ENCODE results near the gene C3orf52. TPM values are rescaled to one million over a fixed set of nuclear protein-coding genes. Genes with fewer than 3 reads are reported as not detected.

C3orf52 gene
- total RNA-seq, 2 donors from 2014 or later, result 8.6 to 11.0 TPM

GRCh38 chr3:112129925-112130637 lies 43.9 kb downstream of the C3orf52 start:
- Histone ChIP-seq H3K27ac (no peak overlapping the region), H3K27me3 (replicated peaks; ENCODE audit: insufficient read depth) (no peaks in the 10 kb centered on the region), H3K4me3 (no peak overlapping the region), H3K4me1 (replicated peaks) (no peaks in the 10 kb centered on the region), H3K9me3 (no peaks in the 10 kb centered on the region), H3K36me3 (no peaks in the 10 kb centered on the region)
- TF ChIP-seq POLR2AphosphoS5 (IDR thresholded peaks at IDR 0.05), result no peak
- no peak for TF ChIP-seq CTCF (IDR thresholded peaks at IDR 0.05)
- TF ChIP-seq POLR2A (IDR thresholded peaks at IDR 0.05), result no peak
- intact Hi-C loops (cut with DNase I), result no loop called here
- 97% methylated on average over 4 of the region's 4 CpGs for WGBS
- DNase-seq (ENCODE audit: low spot score), result no peak

GRCh38 chr3:112130638-112130993 lies 44.4 kb downstream of the C3orf52 start:
- H3K4me1 ChIP-seq (replicated peaks), result no peaks in the 10 kb centered on the region
- 95% methylated on average over 3 of the region's 3 CpGs for WGBS
- no peaks in the 10 kb centered on the region for H3K9me3 ChIP-seq
- no peak overlapping the region for H3K27ac ChIP-seq
- intact Hi-C loops (cut with DNase I), result no loop called here
- no peak overlapping the region for H3K4me3 ChIP-seq
- DNase-seq (ENCODE audit: low spot score), result no peak
- TF ChIP-seq POLR2AphosphoS5 (IDR thresholded peaks at IDR 0.05) (no peak), CTCF (IDR thresholded peaks at IDR 0.05) (no peak), POLR2A (IDR thresholded peaks at IDR 0.05) (no peak)
- H3K27me3 ChIP-seq (replicated peaks; ENCODE audit: insufficient read depth), result no peaks in the 10 kb centered on the region
- no peaks in the 10 kb centered on the region for H3K36me3 ChIP-seq

GRCh38 chr3:112131111-112131510 lies 44.9 kb downstream of the C3orf52 start:
- H3K27me3 ChIP-seq (replicated peaks; ENCODE audit: insufficient read depth), result no peaks in the 10 kb centered on the region
- H3K9me3 ChIP-seq, result no peaks in the 10 kb centered on the region
- intact Hi-C loops (cut with DNase I), result no loop called here
- no peak overlapping the region for H3K27ac ChIP-seq
- no peak overlapping the region for H3K4me3 ChIP-seq
- DNase-seq (ENCODE audit: low spot score), result no peak
- TF ChIP-seq POLR2AphosphoS5 (IDR thresholded peaks at IDR 0.05) (no peak), CTCF (IDR thresholded peaks at IDR 0.05) (no peak), POLR2A (IDR thresholded peaks at IDR 0.05) (no peak)
- H3K4me1 ChIP-seq (replicated peaks), result no peaks in the 10 kb centered on the region
- WGBS, result 94% methylated on average over 3 of the region's 3 CpGs
- no peaks in the 10 kb centered on the region for H3K36me3 ChIP-seq

GRCh38 chr3:112132088-112132487 lies 45.9 kb downstream of the C3orf52 start:
- TF ChIP-seq POLR2A (IDR thresholded peaks at IDR 0.05) (no peak), CTCF (IDR thresholded peaks at IDR 0.05) (no peak), POLR2AphosphoS5 (IDR thresholded peaks at IDR 0.05) (no peak)
- no peak for DNase-seq (ENCODE audit: low spot score)
- 91% methylated on average over 3 of the region's 3 CpGs for WGBS
- Histone ChIP-seq H3K4me1 (replicated peaks) (no peaks in the 10 kb centered on the region), H3K27ac (no peak overlapping the region), H3K4me3 (no peak overlapping the region), H3K9me3 (no peaks in the 10 kb centered on the region), H3K36me3 (no peaks in the 10 kb centered on the region), H3K27me3 (replicated peaks; ENCODE audit: insufficient read depth) (no peaks in the 10 kb centered on the region)
- intact Hi-C loops (cut with DNase I), result no loop called here

- WGBS, result 89% methylated on average over 1 of the region's 1 CpG
- TF ChIP-seq CTCF (IDR thresholded peaks at IDR 0.05) (no peak), POLR2AphosphoS5 (IDR thresholded peaks at IDR 0.05) (no peak), POLR2A (IDR thresholded peaks at IDR 0.05) (no peak)
- Histone ChIP-seq H3K27ac (no peak overlapping the region), H3K4me3 (no peak overlapping the region), H3K36me3 (no peaks in the 10 kb centered on the region), H3K4me1 (replicated peaks) (no peaks in the 10 kb centered on the region), H3K9me3 (no peaks in the 10 kb centered on the region), H3K27me3 (replicated peaks; ENCODE audit: insufficient read depth) (no peaks in the 10 kb centered on the region)
- intact Hi-C loops (cut with DNase I), result no loop called here
- no peak for DNase-seq (ENCODE audit: low spot score)
Observed at GRCh38 chr3:112132554-112132953, 46.4 kb downstream of the C3orf52 start.

All from prostate gland (tissue), 2 donors.